DND-41 (cell line): ENCODE results near the gene CD3E.

ENCODE experiments used
- CTCF ChIP-seq: IDR thresholded peaks from 2 replicates; pipeline ENCODE4 v1.5.1; 2012; ENCODE audit warnings: borderline replicate concordance, low read length, moderate library complexity, mild to moderate bottlenecking; ENCODE audit not compliant: poor library complexity, severe bottlenecking; ENCODE audit errors: extremely low read depth
- EZH2 ChIP-seq: IDR thresholded peaks from 3 replicates; pipeline ENCODE4 v1.6.1; 2012; ENCODE audit warnings: borderline replicate concordance, low read depth, mild to moderate bottlenecking, moderate library complexity, low read length, inconsistent platforms; ENCODE audit not compliant: severe bottlenecking

GRCh38 chr11:118281284-118281683, 23.2 kb upstream of the CD3E start:
- no peak for TF ChIP-seq CTCF
- no peak for TF ChIP-seq EZH2
